Measurements from ENCODE around the gene AP2A1.

DNA sequence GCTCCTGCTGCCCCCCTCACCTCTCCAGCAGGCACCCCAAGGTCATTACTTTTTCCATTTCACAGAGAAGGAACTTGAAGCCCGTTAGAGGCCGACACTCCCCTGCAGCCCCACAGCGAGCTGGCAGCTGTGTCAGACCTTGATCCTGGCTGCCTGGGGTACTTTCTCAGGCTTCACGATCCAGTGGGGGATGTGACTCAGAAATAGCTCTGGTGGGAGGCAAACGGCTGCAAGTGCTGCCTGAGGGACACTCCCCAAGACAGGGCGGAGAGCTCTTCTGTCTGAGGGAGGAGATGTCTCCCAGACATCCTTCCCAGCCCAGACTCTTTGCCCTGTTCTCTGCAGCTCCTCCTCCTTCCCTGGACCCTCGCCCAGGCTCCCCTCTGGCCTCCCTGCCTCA, 8.5 kb upstream of the AP2A1 start:
- TF ChIP-seq, protein P1, sequence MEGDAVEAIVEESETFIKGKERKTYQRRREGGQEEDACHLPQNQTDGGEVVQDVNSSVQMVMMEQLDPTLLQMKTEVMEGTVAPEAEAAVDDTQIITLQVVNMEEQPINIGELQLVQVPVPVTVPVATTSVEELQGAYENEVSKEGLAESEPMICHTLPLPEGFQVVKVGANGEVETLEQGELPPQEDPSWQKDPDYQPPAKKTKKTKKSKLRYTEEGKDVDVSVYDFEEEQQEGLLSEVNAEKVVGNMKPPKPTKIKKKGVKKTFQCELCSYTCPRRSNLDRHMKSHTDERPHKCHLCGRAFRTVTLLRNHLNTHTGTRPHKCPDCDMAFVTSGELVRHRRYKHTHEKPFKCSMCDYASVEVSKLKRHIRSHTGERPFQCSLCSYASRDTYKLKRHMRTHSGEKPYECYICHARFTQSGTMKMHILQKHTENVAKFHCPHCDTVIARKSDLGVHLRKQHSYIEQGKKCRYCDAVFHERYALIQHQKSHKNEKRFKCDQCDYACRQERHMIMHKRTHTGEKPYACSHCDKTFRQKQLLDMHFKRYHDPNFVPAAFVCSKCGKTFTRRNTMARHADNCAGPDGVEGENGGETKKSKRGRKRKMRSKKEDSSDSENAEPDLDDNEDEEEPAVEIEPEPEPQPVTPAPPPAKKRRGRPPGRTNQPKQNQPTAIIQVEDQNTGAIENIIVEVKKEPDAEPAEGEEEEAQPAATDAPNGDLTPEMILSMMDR (IDR thresholded peaks at IDR 0.05), result no peak
- TF ChIP-seq POLR2A (IDR thresholded peaks at IDR 0.05) (no peak), POLR2AphosphoS5 (IDR thresholded peaks at IDR 0.05) (no peak), EP300 (IDR thresholded peaks at IDR 0.05) (no peak)

All from gastroesophageal sphincter (tissue), 3 donors.